ENCODE data around the gene SESN1. TPM values are rescaled to one million over a fixed set of nuclear protein-coding genes. Genes with fewer than 3 reads are reported as not detected.

SESN1 gene
- total RNA-seq, 1 donor from 2014 or later, result 28.9 TPM

DNA sequence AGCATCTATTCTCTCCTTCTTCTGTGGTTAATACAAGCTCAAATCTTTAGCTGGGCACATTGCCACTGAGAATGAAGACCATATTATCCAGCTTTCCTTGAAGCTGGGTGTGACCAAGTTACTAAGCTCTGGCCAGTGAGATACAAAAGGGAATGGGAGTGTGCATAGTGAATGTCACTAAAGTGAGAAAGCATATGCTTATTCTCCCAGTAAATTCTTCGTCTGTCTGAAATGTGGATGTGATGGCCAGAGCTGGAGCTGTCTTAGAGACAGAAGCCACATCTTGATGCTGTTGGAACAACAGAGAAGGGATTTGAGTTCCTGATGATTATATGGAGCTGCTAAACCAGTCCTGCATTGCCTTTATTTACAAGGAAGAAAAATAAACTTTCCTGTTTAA lies 60.1 kb downstream of the SESN1 start:
- Mint-ChIP-seq H3K27me3 (ENCODE audit: low read depth) (no peaks in the 10 kb centered on the region), H3K4me1 (peaks cover 10% of the 10 kb centered on the region), H3K9me3 (no peaks in the 10 kb centered on the region), H3K27ac (no peak overlapping the region), H3K36me3 (no peaks in the 10 kb centered on the region), H3K4me3 (no peak overlapping the region)
- no peak for DNase-seq (ENCODE audit: low spot score in 2 of 2, unreplicated experiment in 2 of 2)
- no peak for TF ChIP-seq CTCF (IDR thresholded peaks at IDR 0.05; ENCODE audit: unreplicated experiment)

DNA sequence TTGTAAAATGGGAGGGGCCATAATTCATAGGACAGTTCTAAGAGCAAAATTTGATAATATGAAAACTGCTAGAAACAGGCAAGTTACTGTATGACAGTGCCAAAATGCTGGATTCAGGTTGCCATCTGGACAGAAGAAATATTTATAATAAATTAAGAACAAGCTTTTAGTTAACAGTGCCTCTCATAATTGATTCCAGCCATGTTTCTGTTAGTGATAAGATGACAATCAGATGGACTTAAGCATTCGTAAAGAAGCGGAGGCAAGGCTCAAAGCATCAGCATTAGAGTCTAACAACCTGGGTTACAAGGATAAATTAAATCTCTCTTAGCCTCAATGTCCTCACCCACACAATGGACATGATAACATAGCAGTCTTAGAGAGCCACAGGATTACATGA lies 61.0 kb downstream of the SESN1 start:
- no peaks in the 10 kb centered on the region for H3K27me3 Mint-ChIP-seq (ENCODE audit: low read depth)
- no peak for TF ChIP-seq CTCF (IDR thresholded peaks at IDR 0.05; ENCODE audit: unreplicated experiment)
- H3K36me3 Mint-ChIP-seq, result no peaks in the 10 kb centered on the region
- H3K9me3 Mint-ChIP-seq, result no peaks in the 10 kb centered on the region
- no peak overlapping the region for H3K4me3 Mint-ChIP-seq
- H3K27ac Mint-ChIP-seq, result no peak overlapping the region
- H3K4me1 Mint-ChIP-seq, result peaks cover 7% of the 10 kb centered on the region
- DNase-seq (ENCODE audit: low spot score in 2 of 2, unreplicated experiment in 2 of 2), result no peak

DNA sequence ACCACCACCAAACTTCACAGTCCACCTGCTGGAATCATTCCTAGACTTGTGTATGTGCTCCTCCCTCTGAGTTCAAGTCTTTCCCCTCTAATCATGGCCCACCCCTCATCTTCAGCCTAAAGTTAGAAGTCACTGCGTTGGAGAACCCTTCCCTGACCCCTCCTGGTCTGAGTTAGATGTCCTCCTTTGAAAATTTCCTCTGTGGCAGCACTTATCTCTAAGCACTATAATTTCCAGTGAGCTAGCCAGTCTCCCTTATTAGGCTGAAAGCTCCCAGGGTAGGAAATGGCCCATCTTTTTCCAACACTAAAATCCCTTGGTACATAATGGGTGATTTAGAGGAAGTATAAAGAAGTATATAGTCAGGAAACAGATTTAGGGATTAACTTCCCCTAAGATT lies 63.2 kb downstream of the SESN1 start:
- H3K4me1 Mint-ChIP-seq, result peaks cover 4% of the 10 kb centered on the region
- no peak overlapping the region for H3K27ac Mint-ChIP-seq
- H3K36me3 Mint-ChIP-seq, result peaks cover 3% of the 10 kb centered on the region
- DNase-seq (ENCODE audit: low spot score in 2 of 2, unreplicated experiment in 2 of 2), result no peak
- no peak overlapping the region for H3K4me3 Mint-ChIP-seq
- H3K9me3 Mint-ChIP-seq, result no peaks in the 10 kb centered on the region
- TF ChIP-seq CTCF (IDR thresholded peaks at IDR 0.05; ENCODE audit: unreplicated experiment), result no peak
- H3K27me3 Mint-ChIP-seq (ENCODE audit: low read depth), result no peaks in the 10 kb centered on the region

- no peaks in the 10 kb centered on the region for H3K4me1 Mint-ChIP-seq
- H3K4me3 Mint-ChIP-seq, result no peak overlapping the region
- no peak overlapping the region for H3K27ac Mint-ChIP-seq
- DNase-seq (ENCODE audit: low spot score in 2 of 2, unreplicated experiment in 2 of 2), result no peak
- H3K9me3 Mint-ChIP-seq, result peaks cover 14% of the 10 kb centered on the region
- no peaks in the 10 kb centered on the region for H3K27me3 Mint-ChIP-seq (ENCODE audit: low read depth)
- TF ChIP-seq CTCF (IDR thresholded peaks at IDR 0.05; ENCODE audit: unreplicated experiment), result no peak
- peaks cover 12% of the 10 kb centered on the region for H3K36me3 Mint-ChIP-seq
Observed at GRCh38 chr6:109029313-109029712, 65.3 kb downstream of the SESN1 start.

DNA sequence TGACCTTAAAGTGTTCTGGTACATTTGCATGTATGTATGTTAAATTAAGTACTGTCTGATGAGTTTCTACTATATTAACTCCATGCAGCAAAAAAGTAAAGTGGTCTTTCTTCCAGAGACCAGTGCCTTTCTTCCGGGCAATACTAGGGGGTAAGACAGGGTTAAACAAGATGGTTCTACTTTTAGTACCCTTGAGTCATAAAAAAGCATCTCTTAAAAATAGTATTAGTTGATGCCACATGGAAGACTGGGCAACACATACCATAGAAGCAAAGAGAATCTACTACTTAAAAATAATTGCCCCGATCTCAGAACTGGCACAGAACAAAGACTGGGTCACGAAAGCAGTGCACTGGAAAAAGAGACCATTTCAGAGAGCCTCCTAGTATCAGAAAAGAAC lies 66.2 kb downstream of the SESN1 start:
- no peak for DNase-seq (ENCODE audit: low spot score in 2 of 2, unreplicated experiment in 2 of 2)
- H3K36me3 Mint-ChIP-seq, result peaks cover 12% of the 10 kb centered on the region
- peaks cover 14% of the 10 kb centered on the region for H3K9me3 Mint-ChIP-seq
- no peaks in the 10 kb centered on the region for H3K27me3 Mint-ChIP-seq (ENCODE audit: low read depth)
- no peak overlapping the region for H3K4me3 Mint-ChIP-seq
- no peak overlapping the region for H3K27ac Mint-ChIP-seq
- H3K4me1 Mint-ChIP-seq, result peaks cover under 1% of the 10 kb centered on the region
- TF ChIP-seq CTCF (IDR thresholded peaks at IDR 0.05; ENCODE audit: unreplicated experiment), result no peak

- Mint-ChIP-seq H3K4me1 (peaks cover 5% of the 10 kb centered on the region), H3K4me3 (no peak overlapping the region), H3K9me3 (peaks cover 14% of the 10 kb centered on the region), H3K36me3 (peaks cover 12% of the 10 kb centered on the region), H3K27me3 (ENCODE audit: low read depth) (no peaks in the 10 kb centered on the region), H3K27ac (no peak overlapping the region)
- DNase-seq (ENCODE audit: low spot score in 2 of 2, unreplicated experiment in 2 of 2), result no peak
- no peak for TF ChIP-seq CTCF (IDR thresholded peaks at IDR 0.05; ENCODE audit: unreplicated experiment)
Observed at GRCh38 chr6:109027964-109028363, 66.7 kb downstream of the SESN1 start.
